Astrocyte (in vitro differentiated cells and primary cell): Measurements from ENCODE around the gene GNAO1.

Source experiments
- EZH2 ChIP-seq: IDR thresholded peaks from 2 replicates; pipeline ENCODE4 v1.6.1; 2012; ENCODE audit warnings: mild to moderate bottlenecking, low read length, inconsistent platforms; ENCODE audit not compliant: insufficient read depth
- TF ChIP-seq, protein P1 (sequence below): IDR thresholded peaks from 2 replicates; pipeline ENCODE4 v1.5.1; 2011; ENCODE audit warnings: low read depth, mild to moderate bottlenecking, inconsistent platforms, low read length, moderate library complexity; ENCODE audit not compliant: insufficient read depth

DNA sequence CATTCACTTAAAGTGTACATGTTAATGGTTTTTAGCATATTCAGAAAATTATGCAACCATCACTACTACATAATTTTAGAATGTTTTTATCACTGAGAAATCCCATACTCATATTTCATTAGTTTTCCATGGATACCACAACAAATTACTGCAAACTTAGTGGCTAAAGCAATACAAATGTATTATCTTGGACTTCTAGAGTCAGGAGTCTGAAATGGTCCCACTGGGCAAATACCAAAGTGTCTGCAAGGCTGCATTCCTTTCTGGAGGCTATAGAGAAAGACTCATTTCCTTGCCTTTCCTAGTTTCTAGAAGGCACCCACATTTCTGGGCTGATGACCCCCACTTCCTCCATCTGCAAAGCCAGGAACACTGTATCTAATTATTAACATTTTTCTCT lies 16.9 kb upstream of the GNAO1 start:
- TF ChIP-seq, protein P1, sequence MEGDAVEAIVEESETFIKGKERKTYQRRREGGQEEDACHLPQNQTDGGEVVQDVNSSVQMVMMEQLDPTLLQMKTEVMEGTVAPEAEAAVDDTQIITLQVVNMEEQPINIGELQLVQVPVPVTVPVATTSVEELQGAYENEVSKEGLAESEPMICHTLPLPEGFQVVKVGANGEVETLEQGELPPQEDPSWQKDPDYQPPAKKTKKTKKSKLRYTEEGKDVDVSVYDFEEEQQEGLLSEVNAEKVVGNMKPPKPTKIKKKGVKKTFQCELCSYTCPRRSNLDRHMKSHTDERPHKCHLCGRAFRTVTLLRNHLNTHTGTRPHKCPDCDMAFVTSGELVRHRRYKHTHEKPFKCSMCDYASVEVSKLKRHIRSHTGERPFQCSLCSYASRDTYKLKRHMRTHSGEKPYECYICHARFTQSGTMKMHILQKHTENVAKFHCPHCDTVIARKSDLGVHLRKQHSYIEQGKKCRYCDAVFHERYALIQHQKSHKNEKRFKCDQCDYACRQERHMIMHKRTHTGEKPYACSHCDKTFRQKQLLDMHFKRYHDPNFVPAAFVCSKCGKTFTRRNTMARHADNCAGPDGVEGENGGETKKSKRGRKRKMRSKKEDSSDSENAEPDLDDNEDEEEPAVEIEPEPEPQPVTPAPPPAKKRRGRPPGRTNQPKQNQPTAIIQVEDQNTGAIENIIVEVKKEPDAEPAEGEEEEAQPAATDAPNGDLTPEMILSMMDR, result no peak
- TF ChIP-seq EZH2, result no peak
